ENCODE results near the gene NFIA. TPM values are rescaled to one million over a fixed set of nuclear protein-coding genes. Genes with fewer than 3 reads are reported as not detected.

The NFIA gene
- total and polyA plus RNA-seq, 12 donors, result 11.2 to 117 (median 92.5) TPM

GRCh38 chr1:61375082-61375880, 292.9 kb downstream of the NFIA start:
- TF ChIP-seq CTCF (IDR thresholded peaks at IDR 0.05), result no peak
- Histone ChIP-seq H3K9me3 (no peaks in the 10 kb centered on the region), H3K36me3 (peaks cover 0 to 11% (median 4%) of the 10 kb centered on the region in 9 donors), H3K4me1 (peaks cover 0 to 35% (median 11%) of the 10 kb centered on the region in 9 donors), H3K4me3 (no peak overlapping the region), H3K27ac (no peak overlapping the region), H3K27me3 (no peaks in the 10 kb centered on the region)
- no peak for DNase-seq
- 95 to 99% methylated on average over 3 of the region's 3 CpGs for WGBS, 2 donors
- peak in 2 of 8 donors; percentile 8 to 45 for ATAC-seq
- intact Hi-C loops (cut with DNase I), result loop anchor here in 1 of 10 donors (5.0 kb wide), 1 partner anchor 62 kb away; no protein-coding TSS in a partner anchor

- 95% methylated on average over 2 of the region's 2 CpGs for WGBS, 2 donors
- peaks cover 0 to 4% (median 0%) of the 10 kb centered on the region in 9 donors for H3K36me3 ChIP-seq
- no peaks in the 10 kb centered on the region for H3K9me3 ChIP-seq
- H3K27ac ChIP-seq, result no peak overlapping the region
- DNase-seq (no peak), ATAC-seq (no peak)
- peaks cover 0 to 35% (median 15%) of the 10 kb centered on the region in 9 donors for H3K4me1 ChIP-seq
- no peak for TF ChIP-seq CTCF (IDR thresholded peaks at IDR 0.05)
- H3K27me3 ChIP-seq, result no peaks in the 10 kb centered on the region
- H3K4me3 ChIP-seq, result no peak overlapping the region
- intact Hi-C loops (cut with DNase I), result loop anchor here in 1 of 10 donors (5.0 kb wide), 1 partner anchor 61 kb away; no protein-coding TSS in a partner anchor
Observed at GRCh38 chr1:61376151-61376550, 293.8 kb downstream of the NFIA start.

- ATAC-seq, result peak in 5 of 8 donors; percentile 30 to 83 (median 68)
- Histone ChIP-seq H3K4me1 (peaks cover 4 to 47% (median 26%) of the 10 kb centered on the region in 9 donors), H3K9me3 (no peaks in the 10 kb centered on the region), H3K27me3 (no peaks in the 10 kb centered on the region), H3K4me3 (no peak overlapping the region), H3K27ac (peak overlapping the region in 9 of 10 donors; percentile 36 to 68 (median 54)), H3K36me3 (peaks cover 0 to 4% (median 0%) of the 10 kb centered on the region in 9 donors)
- intact Hi-C loops (cut with DNase I), result loop anchor here in 1 of 10 donors (5.0 kb wide), 1 partner anchor 60 kb away; no protein-coding TSS in a partner anchor
- no peak for TF ChIP-seq CTCF (IDR thresholded peaks at IDR 0.05)
- no peak for DNase-seq
- 29 to 49% methylated on average over 7 of the region's 7 CpGs for WGBS, 2 donors
Observed at GRCh38 chr1:61377242-61377958, 295.0 kb downstream of the NFIA start.

- peak overlapping the region in 9 of 10 donors; percentile 36 to 68 (median 54) for H3K27ac ChIP-seq
- ATAC-seq, result peak in 3 of 8 donors; percentile 27 to 37 (median 34)
- intact Hi-C loops (cut with DNase I), result loop anchor here in 1 of 10 donors (5.0 kb wide), 1 partner anchor 59 kb away; no protein-coding TSS in a partner anchor
- no peak for TF ChIP-seq CTCF (IDR thresholded peaks at IDR 0.05)
- H3K36me3 ChIP-seq, result peaks cover 0 to 12% (median 5%) of the 10 kb centered on the region in 9 donors
- no peak overlapping the region for H3K4me3 ChIP-seq
- 43 to 63% methylated on average over 4 of the region's 4 CpGs for WGBS, 2 donors
- H3K4me1 ChIP-seq, result peaks cover 4 to 47% (median 27%) of the 10 kb centered on the region in 9 donors
- no peaks in the 10 kb centered on the region for H3K27me3 ChIP-seq
- no peaks in the 10 kb centered on the region for H3K9me3 ChIP-seq
- no peak for DNase-seq
Observed at GRCh38 chr1:61378494-61379180, 296.3 kb downstream of the NFIA start.
